ENCODE measurements around the gene ALDH1L2. TPM values are rescaled to one million over a fixed set of nuclear protein-coding genes. Genes with fewer than 3 reads are reported as not detected.
"Not testable (repeated sequence)": the region's sequence is repeated elsewhere in the genome, so short reads cannot be mapped to it uniquely, and the experiment has no call there.

Gene ALDH1L2
- total RNA-seq, 4 donors from 2014 or later: 0.77 to 21.4 (median 3.0) TPM

GRCh38 chr12:104991565-104992128, 92.6 kb downstream of the ALDH1L2 start:
- TF ChIP-seq CTCF (IDR thresholded peaks at IDR 0.05) (no peak), POLR2A (IDR thresholded peaks at IDR 0.05) (no peak)
- no peaks in the 10 kb centered on the region for H3K36me3 ChIP-seq
- intact Hi-C loops (cut with DNase I; ENCODE audit: low total_unique reads): no loop called here

GRCh38 chr12:104990950-104991349, 93.3 kb downstream of the ALDH1L2 start:
- no peaks in the 10 kb centered on the region for H3K36me3 ChIP-seq
- no peak for DNase-seq
- TF ChIP-seq POLR2A (IDR thresholded peaks at IDR 0.05) (no peak), CTCF (IDR thresholded peaks at IDR 0.05) (no peak)
- no peaks in the 10 kb centered on the region for H3K27me3 ChIP-seq
- intact Hi-C loops (cut with DNase I; ENCODE audit: low total_unique reads): no loop called here
- no peaks in the 10 kb centered on the region for H3K9me3 ChIP-seq
- H3K4me3 ChIP-seq: no peak overlapping the region
- no peak overlapping the region for H3K27ac ChIP-seq
- no peaks in the 10 kb centered on the region for H3K4me1 ChIP-seq

More at GRCh38 chr12:104991565-104992128, 92.6 kb downstream of the ALDH1L2 start:
- Histone ChIP-seq H3K27ac (no peak overlapping the region), H3K4me1 (no peaks in the 10 kb centered on the region), H3K27me3 (no peaks in the 10 kb centered on the region), H3K4me3 (no peak overlapping the region), H3K9me3 (no peaks in the 10 kb centered on the region)
- no peak for DNase-seq

- H3K4me1 ChIP-seq: no peaks in the 10 kb centered on the region
- H3K27ac ChIP-seq: peak within 1 kb of the TSS; percentile 51 to 76
- H3K4me3 ChIP-seq: peak within 1 kb of the TSS; percentile 62 to 92
- H3K36me3 ChIP-seq: no peaks in the 10 kb centered on the region
- H3K9me3 ChIP-seq: no peaks in the 10 kb centered on the region
- intact Hi-C loops (cut with DNase I; ENCODE audit: low total_unique reads): no loop called here
- no peaks in the 10 kb centered on the region for H3K27me3 ChIP-seq
- peak; percentile 62 to 67 for TF ChIP-seq POLR2A (IDR thresholded peaks at IDR 0.05)
- no peak for TF ChIP-seq CTCF (IDR thresholded peaks at IDR 0.05)
- DNase-seq: peak; percentile 92 to 93
These were observed 98.0 kb downstream of the ALDH1L2 start, which contains the start of gene NOPCHAP1 for GRCh38 chr12:104986022-104986941. Gene NOPCHAP1, plus strand, starts transcription at chr12:104986316. Its CDS starts 37 bp downstream, at chr12:104986353.

- intact Hi-C loops (cut with DNase I; ENCODE audit: low total_unique reads): no loop called here
- H3K27me3 ChIP-seq: no peaks in the 10 kb centered on the region
- no peak for DNase-seq
- TF ChIP-seq CTCF (IDR thresholded peaks at IDR 0.05) (no peak), POLR2A (IDR thresholded peaks at IDR 0.05) (no peak)
- H3K9me3 ChIP-seq: no peaks in the 10 kb centered on the region
- no peak overlapping the region for H3K4me3 ChIP-seq
- H3K4me1 ChIP-seq: no peaks in the 10 kb centered on the region
- no peaks in the 10 kb centered on the region for H3K36me3 ChIP-seq
- H3K27ac ChIP-seq: no peak overlapping the region
These were observed 99.1 kb downstream of the ALDH1L2 start for GRCh38 chr12:104985206-104985605.

- H3K27me3 ChIP-seq; intact Hi-C loops (cut with DNase I; ENCODE audit: low total_unique reads); H3K27ac ChIP-seq; DNase-seq; H3K36me3 ChIP-seq; H3K4me3 ChIP-seq; H3K4me1 ChIP-seq; H3K9me3 ChIP-seq: not testable (repeated sequence)
These were observed 106.6 kb downstream of the ALDH1L2 start for GRCh38 chr12:104977688-104978087.
